Neuronal stem cell (in vitro differentiated cells): Measurements from ENCODE around the gene ZNF101.
A peak's percentile ranks its signal among the peaks of the same experiment; 100 is the strongest.

Source experiments
- DNase-seq: peaks from one replicate; pipeline ENCODE4 v3.0.0-alpha.2; 2013; ENCODE audit warnings: low spot score
- H2AFZ ChIP-seq: one replicate; pipeline ENCODE4 v1.6.1; 2013; ENCODE audit warnings: mild to moderate bottlenecking, low read length, inconsistent platforms
- H2AK5ac ChIP-seq: 2 replicates; pipeline ENCODE4 v1.6.1; 2013; ENCODE audit warnings: low read depth, mild to moderate bottlenecking, inconsistent platforms, low read length, moderate library complexity, mixed read lengths
- H2BK120ac ChIP-seq: 2 replicates; pipeline ENCODE4 v1.6.1; 2013; ENCODE audit warnings: low read depth, mild to moderate bottlenecking, inconsistent platforms, low read length, moderate library complexity, mixed read lengths
- H2BK12ac ChIP-seq: one replicate; pipeline ENCODE4 v1.6.1; 2013; ENCODE audit warnings: low read length, inconsistent platforms
- H2BK15ac ChIP-seq: 2 replicates; pipeline ENCODE4 v1.6.1; 2013; ENCODE audit warnings: mild to moderate bottlenecking, low read length, inconsistent platforms, mixed read lengths
- H2BK5ac ChIP-seq: one replicate; pipeline ENCODE4 v1.6.1; 2013; ENCODE audit warnings: inconsistent platforms, mild to moderate bottlenecking, low read length, moderate library complexity
- H3K14ac ChIP-seq: one replicate; pipeline ENCODE4 v1.6.1; 2013; ENCODE audit warnings: low read length, inconsistent platforms
- H3K18ac ChIP-seq: 2 replicates; pipeline ENCODE4 v1.6.1; 2013; ENCODE audit warnings: low read length, inconsistent platforms
- H3K23ac ChIP-seq: 2 replicates; pipeline ENCODE4 v1.6.1; 2013; ENCODE audit warnings: low read depth, mild to moderate bottlenecking, mixed read lengths, low read length, inconsistent platforms; ENCODE audit not compliant: poor library complexity
- H3K27ac ChIP-seq: replicated peaks from 3 replicates; pipeline ENCODE4 v1.5.1; 2013; ENCODE audit warnings: low read length, inconsistent platforms
- H3K27me3 ChIP-seq, 3 experiments: 2 replicates each; pipeline ENCODE4 v1.6.1; 2013; ENCODE audit warnings: low read length in 3 of 3, mild to moderate bottlenecking in 2 of 3, inconsistent platforms in 1 of 3, low read depth in 1 of 3, mixed read lengths in 1 of 3, moderate library complexity in 1 of 3; ENCODE audit not compliant: control insufficient read depth in 3 of 3, insufficient read depth in 3 of 3
- H3K36me3 ChIP-seq, 2 donors: replicated peaks in 1 of 2; 2 replicates each; pipeline ENCODE4 v1.6.1; 2013; ENCODE audit warnings: low read length in 2 of 2; ENCODE audit not compliant: control insufficient read depth in 2 of 2, insufficient read depth in 2 of 2
- H3K4ac ChIP-seq: 2 replicates; pipeline ENCODE4 v1.6.1; 2013; ENCODE audit warnings: inconsistent platforms, mild to moderate bottlenecking, low read length, moderate library complexity
- H3K4me1 ChIP-seq, 2 donors: 1 replicate in 1 of 2; 2 replicates in 1 of 2; pipeline ENCODE4 v1.6.1; 2013; ENCODE audit warnings: low read length in 2 of 2, low read depth in 1 of 2; ENCODE audit not compliant: control insufficient read depth in 2 of 2, insufficient read depth in 1 of 2
- H3K4me2 ChIP-seq: one replicate; pipeline ENCODE4 v1.6.1; 2013; ENCODE audit warnings: mild to moderate bottlenecking, low read length, inconsistent platforms; ENCODE audit not compliant: insufficient read depth, poor library complexity, severe bottlenecking
- H3K4me3 ChIP-seq, 2 donors: 2 replicates each; pipeline ENCODE4 v1.5.1; 2013; ENCODE audit warnings: low read length in 2 of 2, mild to moderate bottlenecking in 2 of 2, inconsistent platforms in 1 of 2, moderate library complexity in 1 of 2
- H3K79me1 ChIP-seq: one replicate; pipeline ENCODE4 v1.6.1; 2013; ENCODE audit warnings: low read depth, mild to moderate bottlenecking, inconsistent platforms, low read length, moderate library complexity
- H3K9ac ChIP-seq: one replicate; pipeline ENCODE4 v1.6.1; 2013; ENCODE audit warnings: mild to moderate bottlenecking, low read depth, low read length, inconsistent platforms; ENCODE audit not compliant: poor library complexity
- H3K9me3 ChIP-seq, 2 donors: replicated peaks in 1 of 2; 2 replicates each; pipeline versions ENCODE3 to v1.6.1; 2013; ENCODE audit warnings: low read length in 2 of 2, mild to moderate bottlenecking in 2 of 2, inconsistent platforms in 1 of 2, low read depth in 1 of 2, mixed read lengths in 1 of 2, moderate library complexity in 1 of 2; ENCODE audit not compliant: control insufficient read depth in 2 of 2, insufficient read depth in 1 of 2
- H4K8ac ChIP-seq: one replicate; pipeline ENCODE4 v1.6.1; 2013; ENCODE audit warnings: low read depth, mild to moderate bottlenecking, inconsistent platforms, low read length, moderate library complexity
- H4K91ac ChIP-seq: one replicate; pipeline ENCODE4 v1.6.1; 2013; ENCODE audit warnings: low read length, low read depth, mild to moderate bottlenecking, inconsistent platforms; ENCODE audit not compliant: poor library complexity
- WGBS, 2 donors: extraction: QIAGEN DNeasy Blood & Tissue Kit; methylation state at CpG; one replicate each; pipeline ENCODE4 v1.1.7; 2013; ENCODE audit warnings: missing lambda C conversion rate in 2 of 2, mixed read lengths in 1 of 2; ENCODE audit not compliant: insufficient read length in 2 of 2, insufficient replicate concordance in 1 of 2; ENCODE audit errors: extremely low coverage in 2 of 2; 5-methylcytosine and 5-hydroxymethylcytosine counted together

ZNF101 gene

DNA sequence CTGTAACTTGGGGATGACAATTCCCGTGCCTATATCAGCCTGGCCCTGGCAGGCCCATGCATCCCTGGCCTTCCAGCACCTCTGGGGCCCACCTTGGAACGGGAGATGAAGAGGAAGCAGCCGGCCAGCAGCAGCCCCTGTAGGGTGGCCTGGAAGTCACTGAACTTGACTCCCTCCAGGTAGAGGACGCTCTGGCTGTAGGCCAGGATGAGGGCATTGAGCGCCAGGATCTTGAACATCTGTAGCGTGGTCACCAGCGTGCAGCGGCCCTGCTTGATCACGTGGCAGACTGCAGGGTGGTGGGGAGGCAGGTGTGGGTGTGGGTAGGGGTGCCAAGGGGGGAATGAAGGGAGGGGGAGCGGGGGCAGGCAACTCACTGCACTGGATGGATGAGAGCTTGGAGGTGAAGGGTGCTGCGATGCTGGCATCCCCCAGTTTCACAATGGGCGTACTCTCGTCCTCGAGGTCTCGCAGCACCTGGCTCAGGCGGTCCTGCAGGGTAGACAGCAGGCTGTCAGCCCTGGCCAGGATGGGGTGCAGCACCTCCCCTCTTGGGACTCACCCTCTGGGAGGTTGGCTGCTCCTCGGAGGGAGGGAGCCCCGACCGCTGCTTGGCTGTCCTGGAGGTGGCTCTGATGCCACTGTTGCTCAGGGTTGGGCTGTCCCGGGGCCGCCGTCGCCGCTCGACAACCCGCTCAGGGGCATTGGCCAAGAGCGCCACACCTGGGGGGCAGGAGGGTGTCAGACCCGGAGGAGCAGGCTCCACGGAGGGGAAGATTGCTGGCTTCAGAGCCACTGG lies 21.4 kb upstream of the ZNF101 start:
- H3K4ac ChIP-seq: no peak overlapping the region
- no peaks in the 10 kb centered on the region for H3K27me3 ChIP-seq
- no peak overlapping the region for H3K9ac ChIP-seq
- peaks cover 0 to 2% of the 10 kb centered on the region in 2 donors for H3K9me3 ChIP-seq
- H3K36me3 ChIP-seq: peaks cover 48 to 71% of the 10 kb centered on the region in 2 donors
- H2BK5ac ChIP-seq: peak overlapping the region; percentile 13
- H3K4me3 ChIP-seq: no peak overlapping the region
- H2AK5ac ChIP-seq: no peak overlapping the region
- no peak overlapping the region for H2BK120ac ChIP-seq
- no peak overlapping the region for H3K27ac ChIP-seq
- H3K4me1 ChIP-seq: peaks cover 0 to 5% of the 10 kb centered on the region in 2 donors
- H4K91ac ChIP-seq: no peak overlapping the region
- peaks cover 8% of the 10 kb centered on the region for H3K79me1 ChIP-seq
- no peak overlapping the region for H3K18ac ChIP-seq
- H4K8ac ChIP-seq: no peak overlapping the region
- no peak overlapping the region for H2BK15ac ChIP-seq
- H3K14ac ChIP-seq: no peak overlapping the region
- no peak for DNase-seq
- no peak overlapping the region for H3K4me2 ChIP-seq
- H2AFZ ChIP-seq: no peak overlapping the region
- H3K23ac ChIP-seq: peak overlapping the region; percentile 43
- no CpG with 5 or more reads among the region's 29 CpGs for WGBS, 2 donors
- H2BK12ac ChIP-seq: no peak overlapping the region

DNA sequence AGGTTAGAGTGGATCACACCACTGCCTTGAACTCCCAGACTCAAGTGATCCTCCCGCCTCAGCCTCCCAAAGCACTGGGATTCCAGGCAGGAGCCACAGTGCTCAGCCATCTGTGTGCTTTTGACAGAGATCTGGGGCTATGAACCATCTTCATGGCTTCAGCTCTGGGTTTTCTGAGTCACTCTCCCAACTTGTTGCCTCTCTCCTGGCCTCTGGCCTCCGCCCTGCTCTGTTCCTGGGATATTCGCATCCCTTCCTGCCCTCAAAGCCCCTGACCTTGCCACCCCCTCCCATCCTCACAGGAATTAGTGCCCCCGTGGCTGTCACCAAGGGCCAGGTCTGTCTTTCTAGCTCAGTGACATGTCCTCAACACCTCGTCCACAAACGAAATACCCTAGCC lies 19.5 kb upstream of the ZNF101 start:
- Histone ChIP-seq H4K91ac (no peak overlapping the region), H3K23ac (peak overlapping the region; percentile 65), H4K8ac (peak overlapping the region; percentile 43), H3K9ac (peak overlapping the region; percentile 30), H2BK15ac (no peak overlapping the region), H3K36me3 (peaks cover 62 to 89% of the 10 kb centered on the region in 2 donors), H3K14ac (no peak overlapping the region), H3K4ac (no peak overlapping the region), H3K4me2 (no peak overlapping the region), H3K27me3 (no peaks in the 10 kb centered on the region), H2AFZ (no peak overlapping the region), H2BK120ac (no peak overlapping the region), H3K4me3 (no peak overlapping the region), H2BK5ac (no peak overlapping the region), H3K79me1 (peaks cover 8% of the 10 kb centered on the region), H3K27ac (no peak overlapping the region), H2BK12ac (no peak overlapping the region), H3K4me1 (no peaks in the 10 kb centered on the region), H2AK5ac (no peak overlapping the region), H3K18ac (peak overlapping the region; percentile 17), H3K9me3 (peaks cover 0 to 2% of the 10 kb centered on the region in 2 donors)
- no CpG with 5 or more reads among the region's 6 CpGs for WGBS, 2 donors
- no peak for DNase-seq

DNA sequence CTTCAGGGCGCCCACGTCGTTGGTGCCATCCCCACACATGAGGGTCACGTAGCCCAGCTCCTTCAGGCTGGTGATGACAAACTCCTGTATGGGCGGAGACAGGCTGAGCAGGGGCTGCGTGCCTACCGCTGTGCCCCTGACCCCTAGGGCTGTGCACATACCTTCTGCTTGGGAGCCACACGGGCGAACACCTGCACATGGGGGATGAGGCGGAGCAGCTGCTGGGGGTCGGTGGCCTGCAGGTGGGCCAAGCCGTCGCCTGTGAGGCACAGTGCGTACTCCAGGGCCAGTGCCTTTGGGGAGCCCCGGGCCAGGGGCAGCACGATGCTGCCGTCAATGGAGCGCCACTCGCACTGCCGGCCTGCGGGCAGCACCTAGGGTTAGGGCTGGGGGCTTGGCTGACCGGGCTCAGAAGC lies 19.1 kb upstream of the ZNF101 start:
- H3K14ac ChIP-seq: no peak overlapping the region
- peak overlapping the region; percentile 30 for H3K9ac ChIP-seq
- peak overlapping the region; percentile 17 for H3K18ac ChIP-seq
- H3K79me1 ChIP-seq: peaks cover 8% of the 10 kb centered on the region
- DNase-seq: no peak
- H2BK120ac ChIP-seq: no peak overlapping the region
- H2BK12ac ChIP-seq: no peak overlapping the region
- H3K4me2 ChIP-seq: no peak overlapping the region
- H3K27me3 ChIP-seq: no peaks in the 10 kb centered on the region
- no peak overlapping the region for H3K4me3 ChIP-seq
- H3K9me3 ChIP-seq: no peaks in the 10 kb centered on the region
- H4K91ac ChIP-seq: no peak overlapping the region
- no peak overlapping the region for H3K4ac ChIP-seq
- H2BK15ac ChIP-seq: no peak overlapping the region
- H3K27ac ChIP-seq: no peak overlapping the region
- H2AFZ ChIP-seq: no peak overlapping the region
- H4K8ac ChIP-seq: peak overlapping the region; percentile 43
- H3K23ac ChIP-seq: peak overlapping the region; percentile 65
- H2BK5ac ChIP-seq: no peak overlapping the region
- no peaks in the 10 kb centered on the region for H3K4me1 ChIP-seq
- no CpG with 5 or more reads among the region's 22 CpGs for WGBS, 2 donors
- peaks cover 64 to 90% of the 10 kb centered on the region in 2 donors for H3K36me3 ChIP-seq
- H2AK5ac ChIP-seq: no peak overlapping the region

DNA sequence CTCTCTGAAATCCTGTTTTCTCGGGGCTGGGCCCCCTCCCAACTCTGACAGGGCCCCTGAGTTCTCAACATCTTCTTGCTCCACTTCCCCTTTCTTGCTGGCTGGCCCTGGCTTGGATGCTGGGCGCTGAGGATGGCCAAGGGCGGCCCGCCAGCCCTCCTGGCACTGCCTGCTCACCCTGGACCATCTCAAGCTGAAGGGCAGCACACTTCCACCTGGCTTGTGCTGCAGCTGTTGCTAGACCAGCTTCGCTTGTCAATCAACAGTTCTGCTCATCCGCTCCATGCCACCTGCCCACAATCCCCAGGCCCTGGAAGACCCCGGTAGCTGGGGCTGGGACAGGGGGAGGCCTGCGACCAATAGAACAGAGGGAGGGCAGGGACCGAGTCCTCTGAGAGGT lies 18.3 kb upstream of the ZNF101 start:
- Histone ChIP-seq H2BK15ac (no peak overlapping the region), H3K4ac (no peak overlapping the region), H3K27ac (no peak overlapping the region), H3K14ac (no peak overlapping the region), H3K4me2 (no peak overlapping the region), H3K9me3 (no peaks in the 10 kb centered on the region), H2BK120ac (peak overlapping the region; percentile 39), H2BK12ac (no peak overlapping the region), H2AK5ac (no peak overlapping the region), H4K8ac (no peak overlapping the region), H2AFZ (no peak overlapping the region), H3K9ac (no peak overlapping the region), H3K36me3 (peaks cover 69 to 90% of the 10 kb centered on the region in 2 donors), H3K4me3 (no peak overlapping the region), H3K79me1 (peaks cover 10% of the 10 kb centered on the region), H3K18ac (no peak overlapping the region), H4K91ac (no peak overlapping the region), H3K23ac (no peak overlapping the region), H3K27me3 (no peaks in the 10 kb centered on the region), H3K4me1 (no peaks in the 10 kb centered on the region), H2BK5ac (no peak overlapping the region)
- no CpG with 5 or more reads among the region's 9 CpGs for WGBS, 2 donors
- DNase-seq: no peak
